OCI-LY1 (cell line): ENCODE data around the gene PRRC2C.
A peak's percentile ranks its signal among the peaks of the same experiment; 100 is the strongest.
"Not testable (repeated sequence)": the region's sequence is repeated elsewhere in the genome, so short reads cannot be mapped to it uniquely, and the experiment has no call there.

Source experiments
- H2AFZ ChIP-seq: fragments of 200-600 bp; sonication (generic), shearing (Covaris generic); 2 replicates; pipeline ENCODE4 v1.6.0; 2014; ENCODE audit warnings: antibody characterized with exemption, mild to moderate bottlenecking, low read length
- H3F3A ChIP-seq: fragments of 200-600 bp; sonication (generic), shearing (Covaris generic); 2 replicates; pipeline ENCODE4 v1.6.0; 2014; ENCODE audit warnings: mild to moderate bottlenecking, antibody characterized with exemption, low read length, moderate library complexity; ENCODE audit not compliant: insufficient read depth
- H3K27ac ChIP-seq: fragments of 200-600 bp; sonication (generic); 2 replicates; pipeline ENCODE4 v1.5.1; 2014; ENCODE audit warnings: low read length, mixed run types, mild to moderate bottlenecking, low read depth; ENCODE audit not compliant: poor library complexity, severe bottlenecking
- H3K27me3 ChIP-seq: fragments of 200-600 bp; sonication (generic); 2 replicates; pipeline ENCODE4 v1.6.0; 2014; ENCODE audit warnings: antibody characterized with exemption, mild to moderate bottlenecking, low read length, moderate library complexity; ENCODE audit not compliant: insufficient read depth
- H3K36me3 ChIP-seq: fragments of 200-600 bp; sonication (generic); 2 replicates; pipeline ENCODE4 v1.6.1; 2014; ENCODE audit warnings: mild to moderate bottlenecking, antibody characterized with exemption, low read length, moderate library complexity, mixed read lengths; ENCODE audit not compliant: insufficient read depth
- H3K4me1 ChIP-seq: fragments of 200-600 bp; sonication (generic); 2 replicates; pipeline ENCODE4 v1.5.1; 2014; ENCODE audit warnings: mild to moderate bottlenecking, low read length, moderate library complexity; ENCODE audit not compliant: insufficient read depth, severe bottlenecking
- H3K4me2 ChIP-seq: fragments of 200-600 bp; sonication (generic), shearing (Covaris generic); 2 replicates; pipeline ENCODE4 v1.6.1; 2014; ENCODE audit warnings: low read length
- H3K4me3 ChIP-seq: fragments of 200-600 bp; sonication (generic); 2 replicates; pipeline ENCODE4 v1.5.1; 2014; ENCODE audit warnings: low read length, low read depth, mild to moderate bottlenecking, mixed read lengths; ENCODE audit not compliant: poor library complexity, severe bottlenecking
- H3K79me2 ChIP-seq: fragments of 200-600 bp; shearing (Covaris generic); 2 replicates; pipeline ENCODE4 v1.6.1; 2016; ENCODE audit warnings: mixed run types, low read length, mixed read lengths; ENCODE audit not compliant: insufficient read depth
- H3K9ac ChIP-seq: fragments of 200-600 bp; sonication (generic), shearing (Covaris generic); 2 replicates; pipeline ENCODE4 v1.6.1; 2014; ENCODE audit warnings: mild to moderate bottlenecking, low read length, mixed read lengths
- H3K9me2 ChIP-seq: fragments of 200-600 bp; sonication (generic), shearing (Covaris generic); 2 replicates; pipeline ENCODE4 v1.6.1; 2014; ENCODE audit warnings: low read depth, mild to moderate bottlenecking, low read length, mixed read lengths
- H3K9me3 ChIP-seq: fragments of 200-600 bp; shearing (Covaris generic); 2 replicates; pipeline ENCODE4 v1.6.1; 2014; ENCODE audit warnings: low read length, mixed read lengths
- H4K20me1 ChIP-seq: fragments of 200-600 bp; sonication (generic), shearing (Covaris generic); 2 replicates; pipeline ENCODE4 v1.6.0; 2016; ENCODE audit warnings: mild to moderate bottlenecking, low read length; ENCODE audit not compliant: insufficient read depth
- CTCF ChIP-seq: fragments of 200-600 bp; sonication (generic), shearing (Covaris generic); IDR thresholded peaks from 2 replicates; pipeline ENCODE4 v1.5.1; 2017; ENCODE audit warnings: mild to moderate bottlenecking, antibody characterized with exemption, low read length, moderate library complexity, mixed read lengths
- EZH2 ChIP-seq: fragments of 200-600 bp; sonication (generic), shearing (Covaris generic); IDR thresholded peaks from 2 replicates; pipeline ENCODE4 v1.8.0; 2017; ENCODE audit warnings: borderline replicate concordance, mixed run types, mild to moderate bottlenecking, antibody characterized with exemption, low read length, moderate library complexity, mixed read lengths

The PRRC2C gene

GRCh38 chr1:171485375-171486047, at the start of gene PRRC2C:
TSS of gene PRRC2C (plus strand) at chr1:171485530. CDS start at chr1:171512089, 26,559 bp downstream.
- Histone ChIP-seq H4K20me1 (peaks cover 9% of the 10 kb centered on the region), H3K27ac (peak within 1 kb of the TSS; percentile 81), H3K79me2 (peaks cover 52% of the 10 kb centered on the region), H3K4me2 (peak within 1 kb of the TSS; percentile 90), H3K9me3 (no peaks in the 10 kb centered on the region), H3K4me3 (peak within 1 kb of the TSS; percentile 96), H3K9ac (peak within 1 kb of the TSS; percentile 98), H3K9me2 (no peaks in the 10 kb centered on the region), H3K4me1 (peaks cover 38% of the 10 kb centered on the region), H3K36me3 (peaks cover 19% of the 10 kb centered on the region), H2AFZ (peak within 1 kb of the TSS; percentile 86), H3K27me3 (no peaks in the 10 kb centered on the region), H3F3A (no peaks in the 10 kb centered on the region)
- TF ChIP-seq EZH2 (no peak), CTCF (no peak; the same call in 1 of the 2 replicates)

GRCh38 chr1:171438441-171438840, 46.9 kb upstream of the PRRC2C start:
- Histone ChIP-seq H3F3A (no peaks in the 10 kb centered on the region), H3K4me1 (no peaks in the 10 kb centered on the region), H3K79me2 (no peaks in the 10 kb centered on the region), H3K9ac (no peak overlapping the region), H3K4me2 (no peak overlapping the region), H2AFZ (no peak overlapping the region), H3K4me3 (no peak overlapping the region), H3K27ac (no peak overlapping the region), H3K36me3 (no peaks in the 10 kb centered on the region), H3K9me2 (no peaks in the 10 kb centered on the region), H3K9me3 (no peaks in the 10 kb centered on the region), H3K27me3 (no peaks in the 10 kb centered on the region), H4K20me1 (no peaks in the 10 kb centered on the region)
- TF ChIP-seq EZH2 (no peak), CTCF (no peak)

GRCh38 chr1:171440201-171440600, 45.1 kb upstream of the PRRC2C start:
- not testable (repeated sequence) for H3K4me3 ChIP-seq, H3K4me1 ChIP-seq, H3K27me3 ChIP-seq, H3K9ac ChIP-seq, H3K27ac ChIP-seq, H3K36me3 ChIP-seq, H3F3A ChIP-seq, H3K79me2 ChIP-seq, H2AFZ ChIP-seq, H3K9me3 ChIP-seq, H3K4me2 ChIP-seq, H3K9me2 ChIP-seq, H4K20me1 ChIP-seq

- not testable (repeated sequence) for H3K27me3 ChIP-seq, H3K4me1 ChIP-seq, H3K9ac ChIP-seq, H4K20me1 ChIP-seq, H3K9me3 ChIP-seq, H3K4me2 ChIP-seq, H3K79me2 ChIP-seq, H3K9me2 ChIP-seq, H2AFZ ChIP-seq, H3K36me3 ChIP-seq, H3K4me3 ChIP-seq, H3F3A ChIP-seq, H3K27ac ChIP-seq
Observed at GRCh38 chr1:171441278-171441895, 43.9 kb upstream of the PRRC2C start.
